Bronchial epithelial cell (primary cell): ENCODE measurements around the gene USP40. TPM values are rescaled to one million over a fixed set of nuclear protein-coding genes. Genes with fewer than 3 reads are reported as not detected.

ENCODE experiments used
- DNase-seq: peaks from one replicate; pipeline ENCODE4 v3.0.0-alpha.2; 2010; ENCODE audit warnings: low read depth
- FAIRE-seq: peaks from 2 replicates; lab custom pipeline; 2011; peaks lifted over from hg19 to GRCh38; lab: Jason Lieb, UNC
- H3K27me3 ChIP-seq: 2 replicates; pipeline ENCODE4 v1.5.1; 2011; ENCODE audit warnings: low read length; ENCODE audit not compliant: control insufficient read depth, insufficient read depth
- H3K36me3 ChIP-seq: 2 replicates; pipeline ENCODE4 v1.5.1; 2011; ENCODE audit warnings: low read length; ENCODE audit not compliant: control insufficient read depth, insufficient read depth
- H3K4me3 ChIP-seq: 2 replicates; pipeline ENCODE4 v1.5.1; 2011; ENCODE audit warnings: mild to moderate bottlenecking, low read depth, low read length, control low read depth
- CTCF ChIP-seq: IDR thresholded peaks from 2 replicates; pipeline ENCODE4 v1.5.1; 2011; ENCODE audit warnings: mild to moderate bottlenecking, moderate library complexity, low read length, control low read depth, inconsistent platforms; ENCODE audit not compliant: insufficient read depth, severe bottlenecking
- total RNA-seq: library from RNA; depleted of rRNA; stranded (reverse); fragments of >200 nt; gene quantifications from 2 replicates; pipeline ENCODE4 v1.2.1, GENCODE V29; 2014

The USP40 gene
- total RNA-seq, 1 donor from 2014 or later, result 21.1 TPM

GRCh38 chr2:233474308-233475160 lies 92.0 kb downstream of the USP40 start:
- peaks cover 10% of the 10 kb centered on the region for H3K36me3 ChIP-seq

DNA sequence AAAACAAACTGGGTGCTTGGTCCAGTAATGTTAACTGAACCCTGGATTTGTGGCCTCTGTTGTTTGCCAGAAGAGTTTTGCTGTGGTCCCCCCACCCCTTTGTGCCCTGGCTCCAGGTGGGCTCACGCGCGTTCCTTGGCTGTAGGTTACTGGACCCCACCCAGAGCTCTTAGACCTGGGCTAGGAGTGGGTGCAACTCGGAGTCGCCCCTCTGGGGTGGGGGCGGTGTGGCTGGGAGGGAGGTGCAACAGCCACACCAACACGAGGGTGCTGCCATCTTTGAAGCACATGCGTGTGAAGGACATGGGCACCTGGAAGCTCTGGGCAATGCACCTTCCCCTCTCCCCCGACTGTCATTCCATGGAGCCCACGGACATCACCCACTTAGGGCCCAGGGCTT lies 92.7 kb downstream of the USP40 start:
- TF ChIP-seq CTCF, result no peak
- Histone ChIP-seq H3K27me3 (no peaks in the 10 kb centered on the region), H3K4me3 (no peak overlapping the region), H3K36me3 (peaks cover 10% of the 10 kb centered on the region)
- DNase-seq, result no peak
- FAIRE-seq, result no peak

More at GRCh38 chr2:233474308-233475160, 92.0 kb downstream of the USP40 start:
- no peak overlapping the region for H3K4me3 ChIP-seq
- TF ChIP-seq CTCF, result no peak
- no peaks in the 10 kb centered on the region for H3K27me3 ChIP-seq
- DNase-seq (no peak), FAIRE-seq (no peak)

DNA sequence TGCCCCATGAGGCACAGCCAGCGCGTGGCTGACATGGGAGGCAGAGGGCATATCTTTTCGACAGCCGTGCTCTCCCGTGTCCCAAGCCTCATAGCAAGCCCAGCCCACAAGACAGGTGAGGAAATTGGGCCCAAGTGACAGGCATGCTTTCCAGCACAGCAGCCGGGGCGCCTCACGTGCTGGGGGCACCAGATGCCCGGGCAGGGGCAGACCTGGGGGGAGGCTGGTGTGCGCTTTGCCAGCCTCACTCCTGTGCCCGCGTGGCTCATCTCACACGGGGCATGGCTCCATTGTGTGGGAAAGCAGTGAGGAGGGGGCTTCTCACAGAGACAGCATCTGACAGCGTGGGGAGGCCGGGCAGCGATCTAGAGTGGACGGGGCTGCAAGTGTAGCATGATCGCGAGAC lies 93.2 kb downstream of the USP40 start:
- TF ChIP-seq CTCF, result no peak
- Histone ChIP-seq H3K36me3 (peaks cover 10% of the 10 kb centered on the region), H3K4me3 (no peak overlapping the region), H3K27me3 (no peaks in the 10 kb centered on the region)
- FAIRE-seq (no peak), DNase-seq (no peak)

GRCh38 chr2:233471291-233472035 lies 95.1 kb downstream of the USP40 start:
- Histone ChIP-seq H3K4me3 (no peak overlapping the region), H3K36me3 (peaks cover 5% of the 10 kb centered on the region), H3K27me3 (no peaks in the 10 kb centered on the region)
- no peak for TF ChIP-seq CTCF
- no peak for DNase-seq
- no peak for FAIRE-seq

DNA sequence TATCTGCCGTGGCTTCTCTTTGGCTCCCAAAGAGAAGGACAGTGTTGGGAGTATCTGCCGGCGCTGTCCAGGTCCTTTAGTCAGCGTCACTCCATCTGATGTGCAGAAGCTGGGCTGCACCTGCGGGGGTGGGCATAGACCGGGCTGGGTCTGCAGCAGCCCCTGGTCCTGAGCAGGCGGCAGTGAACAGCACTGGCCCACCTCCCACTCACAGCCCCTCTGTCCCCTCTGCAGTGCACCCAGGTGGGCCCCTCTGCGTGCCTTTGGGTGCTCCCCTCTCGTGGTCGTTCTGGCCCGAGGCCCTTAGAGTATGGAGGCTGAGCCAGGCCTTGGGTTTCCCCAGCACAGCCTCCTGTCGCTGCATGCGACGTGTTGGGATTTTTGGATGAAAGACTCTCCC lies 95.7 kb downstream of the USP40 start:
- Histone ChIP-seq H3K27me3 (no peaks in the 10 kb centered on the region), H3K4me3 (no peak overlapping the region), H3K36me3 (peaks cover 3% of the 10 kb centered on the region)
- no peak for DNase-seq
- FAIRE-seq, result no peak
- no peak for TF ChIP-seq CTCF
